ELR (cell line): ENCODE measurements around the gene RSPH9.
A peak's percentile ranks its signal among the peaks of the same experiment; 100 is the strongest.
"Not testable (repeated sequence)": the region's sequence is repeated elsewhere in the genome, so short reads cannot be mapped to it uniquely, and the experiment has no call there.

Experiments used
- DNase-seq: peaks from one replicate; pipeline ENCODE4 v3.0.0-alpha.2; 2015; ENCODE audit warnings: low read depth

RSPH9 gene

GRCh38 chr6:43687079-43687436 lies 42.2 kb downstream of the RSPH9 start:
- DNase-seq = no peak

GRCh38 chr6:43687437-43688347 lies 42.9 kb downstream of the RSPH9 start, which contains the start of gene MRPS18A:
Gene MRPS18A (minus strand): TSS chr6:43687791. CDS start chr6:43687779, 12 bp downstream.
- peak; percentile 89 for DNase-seq

- DNase-seq = no peak
Measured at GRCh38 chr6:43689421-43689820, 44.6 kb downstream of the RSPH9 start.

DNA sequence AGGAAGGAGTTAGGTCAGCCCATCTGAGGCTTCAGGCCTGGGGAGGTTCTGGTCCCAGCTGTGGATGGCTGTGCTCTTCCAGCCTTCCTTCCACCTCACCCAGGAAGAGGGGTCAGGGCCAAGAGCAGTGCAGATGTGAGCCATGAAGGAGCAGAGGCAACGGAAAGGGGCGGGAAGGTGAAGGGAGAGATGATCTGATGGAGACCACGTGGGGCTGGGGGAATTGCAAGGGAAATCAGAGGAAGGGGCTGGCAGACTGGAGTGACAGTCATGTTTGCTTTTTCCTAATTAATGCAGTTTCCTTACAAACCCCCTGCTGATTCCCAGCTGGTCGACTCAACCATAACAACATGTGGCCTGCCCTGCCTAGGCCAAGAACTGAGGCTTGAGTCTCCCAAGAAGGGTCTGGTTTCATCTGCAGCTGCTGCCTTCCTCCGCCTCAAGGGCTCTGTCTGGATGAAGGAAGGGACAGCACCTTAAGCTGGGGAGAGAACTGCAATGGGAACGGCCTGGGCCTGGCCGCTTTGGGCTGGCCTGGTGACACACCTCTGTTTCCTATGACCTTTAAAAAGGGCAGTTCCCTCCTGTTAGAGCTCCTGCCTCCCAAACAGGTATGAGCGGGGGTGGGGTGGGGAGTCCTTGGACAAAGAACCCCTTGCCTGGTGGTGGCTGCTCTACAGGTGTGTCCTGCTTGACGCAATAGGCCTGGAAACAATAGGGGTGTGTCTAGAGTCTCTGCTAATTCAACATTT lies 50.6 kb downstream of the RSPH9 start:
- no peak for DNase-seq

DNA sequence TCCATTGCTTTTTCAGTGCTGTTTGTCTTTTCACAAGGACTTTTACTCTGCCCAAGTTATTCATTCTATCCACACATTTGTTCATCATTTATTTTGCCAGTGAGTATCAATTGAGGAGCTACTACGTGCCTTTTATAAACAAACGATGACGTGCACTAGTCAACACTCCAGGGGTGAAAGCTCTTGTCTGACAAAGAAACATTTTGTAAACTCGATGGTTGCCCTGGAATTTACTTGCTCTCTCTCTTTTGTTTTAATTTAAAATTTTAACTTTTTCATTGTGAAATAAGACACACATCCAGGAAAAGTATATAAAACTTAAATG lies 51.1 kb downstream of the RSPH9 start:
- no peak for DNase-seq

DNA sequence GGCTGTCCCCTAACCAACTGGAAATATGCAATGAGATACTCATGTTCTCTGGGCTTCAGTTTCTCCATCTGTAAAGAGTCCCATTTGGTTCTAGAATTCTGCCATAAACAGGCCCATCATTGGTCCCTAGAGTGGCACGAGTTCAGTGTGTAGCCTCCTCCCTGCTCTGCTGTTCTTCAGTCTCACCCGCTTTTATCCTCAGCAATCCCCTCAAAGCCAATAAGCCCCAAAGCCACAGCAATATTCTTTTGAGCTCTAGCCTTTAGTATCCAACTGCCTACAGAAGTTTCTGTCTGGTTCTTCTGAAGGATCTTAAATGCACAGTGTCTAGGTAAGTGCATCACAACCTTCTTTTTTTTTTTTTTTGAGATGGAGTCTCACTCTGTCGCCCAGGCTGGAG lies 52.6 kb downstream of the RSPH9 start:
- DNase-seq = no peak

DNA sequence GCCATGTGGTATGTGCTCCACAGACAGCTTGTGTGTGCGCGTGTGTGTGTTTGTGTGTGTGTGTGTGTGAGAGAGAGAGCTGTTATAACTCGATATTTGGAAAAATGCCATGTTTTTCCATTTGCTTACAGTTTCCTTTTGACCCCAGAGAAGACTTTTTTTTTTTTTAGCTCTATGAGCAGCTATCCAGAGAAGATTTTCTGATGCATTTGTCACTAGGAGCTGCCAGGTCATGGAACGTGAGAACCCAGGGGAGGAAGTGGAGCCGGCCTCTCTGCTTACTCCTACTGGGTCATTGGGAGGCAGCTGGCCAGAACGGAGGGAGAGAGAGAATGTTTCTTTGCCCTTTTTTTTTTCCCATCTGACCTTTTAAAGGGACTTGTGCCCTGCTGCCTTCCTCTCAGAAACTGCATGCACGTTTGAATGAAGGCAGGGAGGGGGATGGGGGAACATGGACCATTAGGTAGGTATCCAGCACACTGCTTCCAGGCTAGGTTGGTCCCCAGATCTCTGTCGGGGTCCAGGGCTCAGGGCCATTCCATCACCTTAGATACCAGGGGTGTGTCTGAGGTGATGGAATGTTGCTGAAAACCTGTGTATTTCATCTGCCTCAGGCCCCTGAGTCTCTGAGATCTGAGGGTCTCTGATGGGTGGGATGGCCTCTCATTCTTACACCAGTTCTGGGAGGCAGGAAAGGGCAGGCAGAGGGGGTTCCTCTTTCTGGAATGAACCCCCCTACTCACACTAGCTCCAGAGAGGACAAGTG lies 53.9 kb downstream of the RSPH9 start:
- DNase-seq = peak; percentile 43

GRCh38 chr6:43699564-43700186 lies 54.8 kb downstream of the RSPH9 start:
- peak; percentile 74 for DNase-seq

DNA sequence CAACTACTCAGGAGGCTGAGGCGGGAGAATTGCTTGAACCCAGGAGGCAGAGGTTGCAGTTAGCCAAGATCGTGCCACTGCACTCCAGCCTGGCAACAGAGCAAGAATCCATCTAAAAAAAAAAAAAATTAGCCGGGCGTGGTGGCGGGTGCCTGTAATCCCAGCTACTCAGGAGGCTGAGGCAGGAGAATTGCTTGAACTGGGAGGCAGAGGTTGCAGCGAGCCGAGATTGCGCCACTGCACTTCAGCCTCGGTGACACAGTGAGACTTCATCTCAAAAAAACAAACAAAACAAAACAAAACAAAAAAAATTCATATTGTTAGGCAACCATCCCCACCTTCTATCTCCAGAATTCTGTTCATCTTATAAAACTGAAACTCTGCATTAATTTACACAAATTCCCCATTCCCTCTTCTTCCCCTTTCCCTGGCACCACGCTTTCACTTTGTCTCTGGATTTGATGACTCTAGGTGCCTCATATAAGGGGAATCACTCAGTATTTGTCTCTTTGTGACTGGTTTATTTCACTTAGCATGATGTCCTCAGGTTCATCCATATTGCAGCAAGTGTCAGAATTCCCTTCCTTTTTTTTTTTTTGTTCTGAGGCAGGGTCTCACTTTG lies 56.2 kb downstream of the RSPH9 start:
- not testable (repeated sequence) for DNase-seq

DNA sequence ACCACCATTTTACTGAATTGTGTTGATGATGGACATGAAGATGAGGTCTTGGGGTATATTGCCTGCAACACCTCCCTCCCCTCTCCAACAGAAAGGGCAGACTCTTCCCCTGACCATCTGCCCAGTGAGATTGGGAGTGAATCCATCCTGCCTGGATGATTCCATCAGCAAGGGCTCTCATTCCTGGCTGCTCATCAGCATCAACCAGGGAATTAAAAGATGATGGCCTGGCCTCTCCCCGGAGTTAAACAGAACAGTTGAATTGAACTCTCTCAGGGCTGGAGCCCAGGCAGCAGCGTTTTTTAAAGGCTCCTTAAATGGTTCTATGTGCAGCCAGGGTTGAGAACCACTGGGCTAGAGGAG lies 57.3 kb downstream of the RSPH9 start:
- no peak for DNase-seq

- DNase-seq = peak; percentile 93
Measured at GRCh38 chr6:43702534-43703440, 58.0 kb downstream of the RSPH9 start.

GRCh38 chr6:43703512-43704429 lies 58.9 kb downstream of the RSPH9 start:
- DNase-seq = no peak

DNA sequence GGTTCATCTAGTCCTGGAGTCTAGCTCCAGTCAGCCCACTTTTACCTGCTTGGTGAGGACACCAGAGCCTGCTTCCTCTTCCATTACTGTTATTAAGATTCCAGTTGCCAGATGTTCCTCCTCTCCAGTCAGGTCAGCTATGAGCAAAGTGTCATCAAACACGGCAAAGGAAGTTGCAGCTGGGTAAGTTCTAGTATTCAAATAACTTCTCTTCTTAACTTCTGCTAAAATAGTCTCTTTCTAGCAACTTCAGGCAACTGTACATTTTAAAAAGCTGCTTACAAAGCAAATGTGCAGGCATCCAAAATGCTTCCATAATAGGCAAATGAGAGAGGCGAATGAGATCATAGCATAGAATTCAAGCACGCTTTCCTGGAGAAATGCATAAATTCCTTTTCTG lies 61.2 kb downstream of the RSPH9 start:
- DNase-seq = no peak

DNA sequence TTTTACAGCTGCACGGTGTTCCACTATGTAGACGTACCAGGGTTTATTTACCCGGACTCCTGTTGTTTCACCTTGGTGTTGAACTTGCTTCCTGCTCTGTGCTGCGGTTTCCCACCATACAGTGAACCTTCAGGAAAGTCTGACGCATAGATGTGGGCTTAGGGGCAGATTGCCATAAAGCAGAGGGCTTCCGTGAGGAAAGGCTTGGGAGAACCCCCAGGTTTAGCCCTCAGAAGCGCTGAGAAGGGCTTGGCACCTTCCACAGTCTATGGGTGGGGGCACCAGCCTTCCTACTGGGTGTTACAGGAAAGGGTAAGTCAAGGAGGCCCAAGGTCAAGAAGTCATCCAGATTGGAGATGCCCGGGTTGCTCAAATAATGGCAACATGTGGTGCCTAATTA lies 62.0 kb downstream of the RSPH9 start:
- DNase-seq = no peak

DNA sequence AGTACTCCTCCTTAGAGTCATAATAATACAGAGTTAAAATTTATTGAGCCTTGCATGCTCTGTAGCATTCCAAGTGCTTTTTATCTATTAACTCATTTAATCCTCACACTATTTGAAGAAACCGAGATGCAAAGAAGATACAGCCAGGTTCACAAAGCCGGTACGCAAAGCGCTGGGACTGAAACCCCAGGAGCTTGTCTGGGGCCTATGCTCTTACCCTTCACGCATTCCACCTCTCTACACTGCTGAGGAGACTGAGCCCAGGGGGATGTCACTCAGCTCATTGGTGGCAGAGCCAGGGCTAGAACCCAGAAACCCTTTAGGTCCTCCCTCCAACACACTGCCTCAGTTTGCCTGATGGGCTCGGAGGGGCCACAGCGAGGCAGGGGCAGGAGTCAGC lies 62.4 kb downstream of the RSPH9 start:
- DNase-seq = no peak

DNA sequence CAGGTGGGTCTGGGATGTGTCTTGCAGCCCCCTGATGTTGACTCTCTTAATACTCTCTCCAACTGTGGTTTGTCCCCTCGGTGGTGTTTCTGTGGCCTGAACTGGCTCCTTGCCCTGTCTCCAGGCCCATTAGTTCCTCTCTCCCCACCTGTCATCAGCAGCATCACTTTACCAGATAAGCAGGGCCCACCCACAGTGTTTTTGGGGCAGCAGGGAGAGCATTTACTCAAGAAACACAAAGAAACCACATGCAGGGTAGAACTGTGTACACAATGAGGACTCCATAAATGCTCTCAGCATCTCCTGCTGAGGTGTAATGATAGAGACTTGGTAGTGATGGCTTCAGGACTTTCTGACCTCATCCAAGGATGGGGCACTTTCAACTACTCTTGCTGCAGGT lies 62.9 kb downstream of the RSPH9 start:
- no peak for DNase-seq

DNA sequence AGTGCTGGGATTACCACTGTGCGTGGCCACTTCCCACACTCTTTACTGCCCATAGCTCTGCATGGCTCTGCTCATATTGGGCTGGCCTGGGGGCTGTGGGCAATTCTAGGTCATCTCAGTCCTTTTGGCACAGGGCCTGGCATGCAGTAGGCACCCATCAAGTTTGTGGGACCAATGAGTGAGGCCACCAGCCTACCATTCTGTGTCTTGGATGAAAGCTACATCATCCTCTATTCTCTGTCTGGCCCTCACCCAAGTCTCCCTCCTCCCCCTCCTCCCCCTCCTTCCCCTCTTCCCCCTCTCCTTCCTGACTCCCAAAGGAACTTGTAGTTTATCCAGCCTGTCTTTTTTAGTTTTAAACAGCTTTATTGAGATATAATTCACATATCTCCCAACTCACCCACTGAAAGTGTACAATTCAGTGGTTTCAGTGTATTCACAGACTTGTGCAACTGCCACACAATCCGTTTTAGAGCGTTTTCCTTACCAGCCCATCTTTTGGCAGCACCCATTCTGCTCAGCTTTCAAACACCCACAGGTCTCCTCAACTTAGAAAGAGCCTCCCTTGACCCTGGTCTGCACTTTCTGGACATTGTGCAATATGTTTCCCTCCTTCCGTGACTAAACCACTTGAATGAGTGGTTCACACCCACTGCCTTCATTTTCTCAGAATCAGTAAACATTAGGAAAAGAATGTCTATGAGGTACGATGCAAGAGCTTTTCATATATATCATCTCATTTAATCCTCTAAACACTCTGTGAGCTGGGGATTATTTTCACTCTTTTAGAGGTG lies 64.2 kb downstream of the RSPH9 start:
- DNase-seq = peak; percentile 59

- DNase-seq = no peak
Measured at GRCh38 chr6:43709654-43710303, 64.9 kb downstream of the RSPH9 start.
